Right ventricle myocardium superior (tissue), 1 donor: ENCODE measurements around the gene EYS. TPM values are rescaled to one million over a fixed set of nuclear protein-coding genes. Genes with fewer than 3 reads are reported as not detected.
"Not testable (repeated sequence)": the region's sequence is repeated elsewhere in the genome, so short reads cannot be mapped to it uniquely, and the experiment has no call there.

Experiments
- ATAC-seq: fragments of 200-7000 bp; cut with Tn5 transposase; one replicate; pipeline ENCODE4 v1.9.1; 2020; ENCODE audit warnings: mild to moderate bottlenecking; ENCODE audit not compliant: poor library complexity
- DNase-seq: peaks from one replicate; pipeline ENCODE4 v3.0.0-alpha.2; 2020
- intact Hi-C: fragments of 100-400 bp; cut with DNase I; formaldehyde crosslinking; loops from one replicate; pipeline ENCODE4 v1.11.2; 2022
- total RNA-seq: library from RNA; stranded (reverse); fragmentation: NEBNext Ultra II Directional; extraction: Animal tissue kit (Norgen Biotek cat#: 25700); gene quantifications from one replicate; pipeline ENCODE4 v1.2.1, GENCODE V29; 2021
- donor health status: DM: no; HTN: yes; CAD: no; lungs with severe emphysema.

EYS gene
- total RNA-seq, 1 donor from 2014 or later = not detected

DNA sequence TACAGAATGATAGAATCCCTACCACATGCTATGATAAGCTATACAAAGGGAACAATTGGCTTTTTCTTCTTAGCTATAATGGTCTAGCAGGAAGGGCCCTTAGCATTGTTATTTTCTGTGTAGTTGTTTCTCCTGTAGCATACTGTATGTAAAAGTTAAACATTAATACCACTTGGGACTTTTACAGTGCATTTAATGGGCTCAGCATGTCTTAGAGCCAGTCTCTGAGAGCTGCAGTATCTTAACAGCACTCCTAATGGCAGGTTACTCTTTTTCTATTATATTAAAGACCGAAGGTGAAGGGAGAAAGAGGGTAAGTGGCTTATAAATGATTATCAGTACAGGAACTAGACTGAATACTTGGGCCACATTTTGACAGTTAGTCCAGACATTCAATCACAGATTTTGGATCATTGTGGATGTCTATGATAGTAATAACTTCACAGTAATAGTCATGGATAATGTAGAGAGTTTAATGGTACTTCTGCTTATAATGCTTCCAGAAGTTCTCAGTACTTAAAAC is 1780.7 kb downstream of the EYS start:
- ATAC-seq (no peak), DNase-seq (no peak)
- intact Hi-C loops = no loop called here

GRCh38 chr6:63923139-63923739 is 1783.8 kb downstream of the EYS start:
- ATAC-seq (peak; percentile 61), DNase-seq (no peak)
- intact Hi-C loops = no loop called here

- ATAC-seq (no peak), DNase-seq (no peak)
- intact Hi-C loops = no loop called here
Observed at GRCh38 chr6:63919556-63920110, 1787.4 kb downstream of the EYS start.

GRCh38 chr6:63912887-63913286 is 1794.1 kb downstream of the EYS start:
- intact Hi-C loops = no loop called here
- ATAC-seq (no peak), DNase-seq (no peak)

DNA sequence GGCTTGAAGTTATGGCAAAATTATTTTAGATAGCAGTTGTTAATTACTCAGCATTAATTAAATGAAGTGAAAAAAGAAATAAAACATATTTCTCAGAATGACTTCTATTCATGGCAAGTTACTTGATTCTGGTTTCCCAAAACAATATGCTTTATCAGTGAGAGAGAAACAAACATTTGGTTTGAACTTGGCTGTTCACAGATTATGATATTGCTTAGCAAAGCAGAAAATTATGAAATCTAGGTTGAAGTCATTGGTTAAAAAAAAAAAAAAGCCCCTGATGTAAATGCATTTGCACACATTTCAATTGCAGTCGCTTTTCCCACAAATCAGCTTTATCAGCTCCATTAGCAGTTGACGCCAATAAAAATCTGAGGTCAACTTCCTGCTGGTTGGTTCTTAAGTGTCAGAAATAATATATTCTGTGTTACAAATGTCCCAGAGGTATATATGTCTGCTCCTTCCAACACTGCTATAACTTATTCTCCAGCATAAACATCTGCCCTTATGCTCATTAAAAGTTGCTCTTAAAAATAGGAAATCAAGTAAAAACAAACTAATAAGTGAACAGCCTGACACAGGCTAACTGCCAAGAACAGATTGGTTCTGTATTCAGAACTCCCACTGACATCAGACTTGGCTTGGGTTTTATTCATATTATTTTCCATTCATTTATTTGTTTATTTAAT is 1796.0 kb downstream of the EYS start:
- DNase-seq (no peak), ATAC-seq (peak; percentile 80)
- intact Hi-C loops = no loop called here

GRCh38 chr6:63904650-63905248 is 1802.3 kb downstream of the EYS start:
- no peak for DNase-seq
- intact Hi-C loops = no loop called here
- ATAC-seq = no peak

DNA sequence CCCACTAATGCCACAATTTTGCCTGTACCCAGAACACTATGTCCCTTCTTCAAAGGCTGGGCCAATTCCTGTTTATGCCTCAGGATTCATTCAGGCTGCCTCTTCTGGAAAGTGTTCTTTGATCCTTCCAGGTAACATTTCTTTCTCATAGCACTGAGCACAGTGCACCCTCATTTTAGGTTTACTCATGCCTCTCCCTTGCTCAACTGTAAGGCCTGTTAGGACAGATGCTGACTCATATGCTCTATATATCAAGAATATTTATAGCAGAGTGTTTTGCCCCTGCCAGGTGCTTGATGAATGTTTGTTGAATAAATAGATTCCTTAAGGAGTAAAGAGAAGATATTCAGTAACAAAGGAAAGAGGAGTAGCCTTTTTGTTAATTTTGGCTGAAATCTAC is 1807.5 kb downstream of the EYS start:
- intact Hi-C loops = no loop called here
- no peak for ATAC-seq
- no peak for DNase-seq

DNA sequence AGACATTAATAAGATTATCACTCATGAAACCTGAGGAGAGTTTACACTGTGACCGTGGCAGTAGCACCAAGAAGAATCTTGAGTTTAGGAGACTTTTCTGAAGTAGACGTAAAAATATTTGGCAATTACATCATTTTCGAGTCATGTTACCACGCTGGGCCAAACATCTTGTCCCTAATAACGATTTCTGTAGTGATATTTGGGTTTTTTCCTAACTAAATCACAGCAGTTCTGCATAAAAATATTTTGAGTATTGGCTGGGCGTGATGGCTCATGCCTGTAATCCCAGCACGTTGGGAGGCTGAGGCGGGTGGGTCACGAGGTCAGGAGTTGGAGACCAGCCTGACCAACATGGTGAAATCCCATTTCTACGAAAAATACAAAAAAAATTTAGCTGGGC is 1809.1 kb downstream of the EYS start:
- peak; percentile 52 for DNase-seq
- ATAC-seq = peak; percentile 85

DNA sequence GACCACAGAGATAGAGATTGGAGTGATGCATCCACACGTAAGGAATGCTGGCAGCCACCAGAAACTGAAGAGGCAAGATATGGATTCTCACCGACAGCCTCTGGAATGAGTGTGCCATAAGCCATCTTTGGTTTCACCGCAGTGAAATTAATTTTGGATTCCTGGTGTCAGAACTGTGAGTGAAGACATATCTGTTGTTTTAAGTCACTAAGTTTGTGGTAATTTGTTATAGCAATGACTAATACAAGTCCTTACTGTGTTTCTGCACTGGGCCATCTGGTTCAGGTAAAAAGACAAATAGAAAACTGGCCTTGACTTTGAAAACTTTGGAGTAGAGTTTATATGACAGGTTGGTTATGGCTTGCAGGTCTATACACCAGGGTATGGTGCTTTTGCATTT is 1809.6 kb downstream of the EYS start:
- no peak for DNase-seq
- intact Hi-C loops = no loop called here
- ATAC-seq = peak; percentile 18

More for the DNA sequence above, 1809.1 kb downstream of the EYS start:
- intact Hi-C loops = no loop called here

DNA sequence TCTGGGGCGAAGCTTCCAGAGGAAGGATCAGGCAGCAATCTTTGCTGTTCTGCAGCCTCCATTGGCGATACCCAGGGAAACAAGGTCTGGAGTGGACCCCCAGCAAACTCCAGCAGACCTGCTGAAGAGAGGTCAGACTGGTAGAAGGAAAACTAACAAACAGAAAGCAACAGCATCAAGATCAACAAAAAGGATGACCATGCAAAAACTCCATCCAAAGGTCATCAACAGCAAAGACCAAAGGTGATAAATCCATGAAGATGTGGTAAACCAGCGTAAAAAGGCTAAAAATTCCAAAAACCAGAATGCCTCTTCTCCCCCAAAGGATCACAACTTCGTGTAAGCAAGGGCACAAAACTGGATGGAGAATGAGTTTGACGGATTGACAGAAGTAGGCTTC is 1818.6 kb downstream of the EYS start:
- no peak for DNase-seq
- no peak for ATAC-seq
- intact Hi-C loops = no loop called here

DNA sequence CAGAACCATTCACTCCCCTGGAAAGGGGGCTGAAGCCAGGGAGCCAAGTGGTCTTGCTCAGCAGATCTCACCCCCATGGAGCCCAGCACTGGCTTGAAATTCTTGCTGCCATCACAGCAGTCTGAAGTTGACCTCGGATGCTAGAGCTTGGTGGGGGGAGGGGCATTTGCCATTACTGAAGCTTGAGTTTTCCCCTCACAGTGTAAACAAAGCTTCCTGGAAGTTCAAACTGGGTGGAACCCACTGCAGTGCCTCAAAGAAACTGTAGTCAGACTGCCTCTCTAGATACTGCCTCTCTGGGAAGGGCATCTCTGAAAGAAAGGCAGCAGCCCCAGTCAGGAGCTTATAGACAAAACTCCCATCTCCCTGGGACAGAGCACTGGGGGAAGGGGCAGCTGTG is 1819.2 kb downstream of the EYS start:
- DNase-seq, intact Hi-C loops, ATAC-seq: not testable (repeated sequence)

DNA sequence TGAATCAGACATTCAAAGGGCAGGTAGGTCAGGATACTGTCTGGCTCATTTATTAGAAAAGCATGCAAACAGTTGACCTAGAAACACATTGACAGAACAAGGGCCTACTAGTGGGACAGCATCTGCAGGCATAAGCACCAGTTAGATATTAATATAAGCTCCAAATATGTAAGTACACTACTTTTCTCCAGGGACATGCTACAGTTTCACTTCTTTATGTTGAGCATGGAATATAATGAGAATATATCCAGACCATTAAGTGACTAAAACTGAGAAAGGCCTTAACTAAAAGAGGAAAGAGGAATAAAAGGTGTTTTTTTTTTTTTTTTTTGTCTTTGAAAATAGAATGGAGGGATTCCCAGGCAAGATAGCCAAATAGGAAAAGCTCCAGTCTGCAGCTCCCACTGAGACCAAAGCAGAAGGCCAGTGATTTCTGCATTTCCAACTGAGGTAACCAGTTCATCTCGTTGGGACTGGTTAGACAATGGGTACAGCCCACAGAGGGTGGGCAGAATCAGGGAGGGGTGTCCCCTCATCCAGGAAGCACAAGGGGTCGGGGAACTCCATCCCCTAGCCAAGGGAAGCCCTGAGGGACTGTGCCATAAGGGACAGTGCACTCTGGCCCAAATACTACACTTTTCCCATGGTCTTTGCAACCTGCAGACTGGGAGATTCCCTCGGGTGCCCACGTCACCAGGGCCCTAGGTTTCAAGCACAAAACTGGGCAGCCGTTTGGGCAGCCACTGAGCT is 1819.8 kb downstream of the EYS start:
- no peak for ATAC-seq
- intact Hi-C loops = no loop called here
- DNase-seq = no peak

DNA sequence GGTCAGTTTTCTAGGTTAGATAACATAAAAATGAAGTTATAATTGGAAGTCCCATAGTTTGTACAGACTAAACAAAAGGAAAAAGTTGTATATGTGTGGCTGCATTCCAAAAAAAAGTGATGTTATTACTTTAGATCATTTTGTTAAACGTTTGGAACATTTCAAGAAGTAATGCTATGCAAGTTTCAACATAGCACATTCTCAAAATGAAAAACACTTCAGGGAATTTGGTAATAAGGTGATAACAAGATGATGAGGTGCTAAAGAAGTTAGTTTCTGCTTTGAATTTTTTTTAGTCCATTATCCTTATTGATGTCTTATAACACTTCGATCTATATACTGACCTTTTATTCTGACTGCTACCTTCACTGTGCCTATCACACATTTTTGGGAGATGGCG is 1820.7 kb downstream of the EYS start:
- ATAC-seq (no peak), DNase-seq (no peak)
- intact Hi-C loops = no loop called here

GRCh38 chr6:63883597-63883996 is 1823.4 kb downstream of the EYS start:
- ATAC-seq = no peak
- intact Hi-C loops = no loop called here
- no peak for DNase-seq

DNA sequence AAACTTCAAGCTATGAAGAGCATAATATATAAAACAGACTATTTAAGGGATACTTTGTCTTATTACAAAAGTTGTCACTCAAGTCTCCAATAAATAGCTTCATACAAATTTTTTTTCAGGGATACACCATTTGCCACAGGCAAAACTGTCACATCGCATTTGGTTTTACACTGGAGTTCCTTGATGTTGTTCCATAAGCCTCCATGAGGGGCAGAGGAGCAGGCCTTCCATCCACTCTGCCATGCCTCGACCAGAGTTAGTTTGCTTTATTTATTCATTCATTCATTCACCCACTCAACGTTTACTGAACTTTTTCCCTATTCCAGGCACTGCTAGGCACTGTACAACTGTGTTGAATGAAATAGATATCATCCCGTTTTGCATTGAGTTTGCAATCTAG is 1824.8 kb downstream of the EYS start:
- intact Hi-C loops = no loop called here
- ATAC-seq (no peak), DNase-seq (no peak)

DNA sequence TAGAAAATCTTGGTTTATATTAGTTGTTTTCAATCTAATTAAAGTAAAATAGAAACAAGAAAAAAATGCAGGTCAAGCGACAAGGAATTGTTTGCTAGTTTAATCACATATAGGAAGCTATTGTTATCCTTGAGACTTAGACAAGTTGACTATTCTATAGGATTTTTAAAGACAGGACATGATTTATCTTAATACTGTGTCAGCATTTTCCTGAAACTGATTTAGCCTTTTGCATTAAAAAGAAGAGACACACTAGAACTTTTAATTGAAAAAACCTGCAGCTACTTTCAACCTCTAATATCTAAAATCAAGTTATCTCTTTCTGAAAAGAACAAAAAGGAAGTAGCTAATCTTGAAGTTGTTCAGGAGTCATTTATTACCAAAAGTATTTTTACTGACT is 1825.2 kb downstream of the EYS start:
- DNase-seq (no peak), ATAC-seq (no peak)
- intact Hi-C loops = no loop called here

GRCh38 chr6:63872233-63872632 is 1834.8 kb downstream of the EYS start:
- no peak for DNase-seq
- intact Hi-C loops = no loop called here
- ATAC-seq = no peak

GRCh38 chr6:63868351-63868750 is 1838.7 kb downstream of the EYS start:
- no peak for DNase-seq
- ATAC-seq = no peak
- intact Hi-C loops = no loop called here

DNA sequence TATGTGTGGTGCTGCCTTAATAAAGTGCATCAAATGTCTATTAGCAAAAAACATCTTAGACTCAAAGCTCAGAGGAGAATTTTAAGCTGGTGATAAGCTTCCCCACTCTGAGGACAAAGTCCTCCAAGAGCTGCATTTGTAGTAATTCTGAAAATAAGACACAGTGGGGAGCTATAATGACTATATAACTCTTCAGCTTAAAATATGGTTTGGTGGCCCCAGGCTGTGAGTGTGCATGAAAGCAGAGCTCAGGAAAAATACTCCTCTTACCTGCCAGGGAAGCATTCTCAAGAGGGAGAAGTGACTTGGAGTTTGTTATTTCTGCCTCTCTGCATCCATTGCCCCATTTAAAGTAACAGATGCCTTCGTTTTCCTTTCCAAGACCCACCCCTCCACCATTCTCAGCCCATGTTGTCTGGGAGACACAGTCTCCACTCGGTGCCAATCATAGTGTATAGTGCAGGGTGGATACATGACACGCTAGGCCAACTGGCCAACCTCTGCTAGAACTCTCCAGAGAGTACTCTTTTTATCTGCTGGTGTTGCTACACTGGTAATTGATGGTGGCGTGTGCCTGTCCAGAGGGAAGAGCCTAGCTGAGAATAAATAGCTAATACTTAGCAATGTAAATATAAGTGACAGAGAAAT is 1842.2 kb downstream of the EYS start:
- DNase-seq = no peak
- ATAC-seq = no peak
- intact Hi-C loops = no loop called here
